ENCODE data around the gene NT5C1A.
A peak's percentile ranks its signal among the peaks of the same experiment; 100 is the strongest.

The NT5C1A gene

GRCh38 chr1:39668111-39668510, 3.8 kb downstream of the NT5C1A start:
- no peak for TF ChIP-seq CTCF (IDR thresholded peaks at IDR 0.05; ENCODE audit: low read length, missing control alignments)
- no peak for DNase-seq (ENCODE audit: low read depth)
- no peak overlapping the region for H3K4me3 ChIP-seq (replicated peaks; ENCODE audit: low read depth, low read length)

- H3K4me3 ChIP-seq (replicated peaks; ENCODE audit: low read depth, low read length): no peak overlapping the region
- DNase-seq (ENCODE audit: low read depth): no peak
- no peak for TF ChIP-seq CTCF (IDR thresholded peaks at IDR 0.05; ENCODE audit: low read length, missing control alignments)
Measured at GRCh38 chr1:39666772-39667171, 5.1 kb downstream of the NT5C1A start.

GRCh38 chr1:39663559-39663958, 8.3 kb downstream of the NT5C1A start:
- TF ChIP-seq CTCF (IDR thresholded peaks at IDR 0.05; ENCODE audit: low read length, missing control alignments): no peak
- H3K4me3 ChIP-seq (replicated peaks; ENCODE audit: low read depth, low read length): no peak overlapping the region
- no peak for DNase-seq (ENCODE audit: low read depth)

GRCh38 chr1:39662861-39663260, 9.0 kb downstream of the NT5C1A start:
- TF ChIP-seq CTCF (IDR thresholded peaks at IDR 0.05; ENCODE audit: low read length, missing control alignments): no peak
- no peak for DNase-seq (ENCODE audit: low read depth)
- no peak overlapping the region for H3K4me3 ChIP-seq (replicated peaks; ENCODE audit: low read depth, low read length)

- no peak for DNase-seq (ENCODE audit: low read depth)
- H3K4me3 ChIP-seq (replicated peaks; ENCODE audit: low read depth, low read length): no peak overlapping the region
- no peak for TF ChIP-seq CTCF (IDR thresholded peaks at IDR 0.05; ENCODE audit: low read length, missing control alignments)
Measured at GRCh38 chr1:39659538-39659937, 12.4 kb downstream of the NT5C1A start.

GRCh38 chr1:39659110-39659509, 12.8 kb downstream of the NT5C1A start:
- DNase-seq (ENCODE audit: low read depth): no peak
- no peak for TF ChIP-seq CTCF (IDR thresholded peaks at IDR 0.05; ENCODE audit: low read length, missing control alignments)
- H3K4me3 ChIP-seq (replicated peaks; ENCODE audit: low read depth, low read length): no peak overlapping the region

- TF ChIP-seq CTCF (IDR thresholded peaks at IDR 0.05; ENCODE audit: low read length, missing control alignments): peak; percentile 86
- peak; percentile 81 for DNase-seq (ENCODE audit: low read depth)
Measured at GRCh38 chr1:39657923-39658485, 13.9 kb downstream of the NT5C1A start.

More at GRCh38 chr1:39657923-39658485, 13.9 kb downstream of the NT5C1A start:
- H3K4me3 ChIP-seq (replicated peaks; ENCODE audit: low read depth, low read length): no peak overlapping the region
